B cell (primary cell): Measurements from ENCODE around the gene ABHD1. TPM values are rescaled to one million over a fixed set of nuclear protein-coding genes. Genes with fewer than 3 reads are reported as not detected.

Source experiments
- ATAC-seq: fragments of 200-7000 bp; cut with Tn5 transposase; one replicate; pipeline ENCODE4 v1.10.0; 2021; ENCODE audit warnings: low read depth, mild to moderate bottlenecking, moderate number of reproducible peaks, moderate library complexity
- CTCF ChIA-PET: fragments of 350-600 bp; sonication (Branson Sonifier 250); formaldehyde crosslinking; loops from one replicate; lab custom pipeline; 2021; ENCODE audit warnings: antibody characterized with exemption, inconsistent platforms; lab: Charles Lee
- POLR2A ChIA-PET: fragments of 350-600 bp; sonication (Branson Sonifier 250); formaldehyde crosslinking; loops from one replicate; lab custom pipeline; 2021; ENCODE audit warnings: antibody characterized with exemption; lab: Charles Lee
- DNase-seq: peaks from one replicate; pipeline ENCODE4 v3.0.0; 2013
- H2AFZ ChIP-seq: 2 replicates; pipeline ENCODE4 v1.6.1; 2012; ENCODE audit warnings: mild to moderate bottlenecking, low read depth, low read length; ENCODE audit not compliant: insufficient read depth, poor library complexity, severe bottlenecking
- H3K27ac ChIP-seq, 2 donors: 1 replicate in 1 of 2; 2 replicates in 1 of 2; pipeline ENCODE4 v1.5.1; 2012 to 2013; ENCODE audit warnings: low read length in 2 of 2, mild to moderate bottlenecking in 2 of 2, moderate library complexity in 1 of 2
- H3K27me3 ChIP-seq, 4 experiments: fragments of 200-600 bp in 1 of 4; sonication (generic) in 1 of 4; replicated peaks in 1 of 4; 1 replicate in 2 of 4; 2 replicates in 2 of 4; pipeline versions ENCODE4 v1.6.1 to v1.7.0; 2013 to 2016; ENCODE audit warnings: low read length in 3 of 4, mild to moderate bottlenecking in 2 of 4, mixed read lengths in 1 of 4, moderate library complexity in 1 of 4; ENCODE audit not compliant: insufficient read depth in 4 of 4, control insufficient read depth in 3 of 4; ENCODE audit errors: control extremely low read depth in 1 of 4
- H3K36me3 ChIP-seq, 2 experiments: replicated peaks in 1 of 2; 1 replicate in 1 of 2; 2 replicates in 1 of 2; pipeline versions ENCODE4 v1.6.1 to v1.7.1; 2013; ENCODE audit warnings: low read length in 1 of 2; ENCODE audit not compliant: insufficient read depth in 2 of 2, control insufficient read depth in 1 of 2; ENCODE audit errors: control extremely low read depth in 1 of 2, extremely low read depth in 1 of 2
- H3K4me1 ChIP-seq, 2 donors: fragments of 200-600 bp in 1 of 2; sonication (generic) in 1 of 2; 1 replicate in 1 of 2; 2 replicates in 1 of 2; pipeline versions ENCODE4 v1.5.1 to v1.6.1; 2013 to 2017; ENCODE audit warnings: low read length in 2 of 2; ENCODE audit not compliant: control insufficient read depth in 2 of 2, insufficient read depth in 2 of 2
- H3K4me2 ChIP-seq: replicated peaks from 2 replicates; pipeline ENCODE3; 2012; ENCODE audit warnings: mild to moderate bottlenecking, low read depth, low read length; ENCODE audit not compliant: poor library complexity, severe bottlenecking
- H3K4me3 ChIP-seq, 5 experiments: fragments of 200-600 bp in 1 of 5; sonication (generic) in 1 of 5; 1 replicate in 3 of 5; 2 replicates in 2 of 5; pipeline versions ENCODE4 v1.5.1 to v1.7.0; 2011 to 2016; ENCODE audit warnings: low read length in 4 of 5, mild to moderate bottlenecking in 4 of 5, low read depth in 2 of 5, control low read depth in 1 of 5, moderate library complexity in 1 of 5; ENCODE audit not compliant: insufficient read depth in 1 of 5; ENCODE audit errors: control extremely low read depth in 1 of 5, extremely low read depth in 1 of 5
- H3K79me2 ChIP-seq: fragments of 200-600 bp; sonication (generic); one replicate; pipeline ENCODE4 v1.6.0; 2016; ENCODE audit warnings: low read length; ENCODE audit not compliant: control insufficient read depth, insufficient read depth
- H3K9ac ChIP-seq: fragments of 200-600 bp; sonication (generic); 2 replicates; pipeline ENCODE4 v1.6.1; 2017; ENCODE audit warnings: mild to moderate bottlenecking, low read length, moderate library complexity
- H3K9me3 ChIP-seq, 3 donors: one replicate each; pipeline versions ENCODE4 v1.6.1 to v1.7.1; 2013; ENCODE audit warnings: low read length in 2 of 3; ENCODE audit not compliant: control insufficient read depth in 2 of 3, insufficient read depth in 1 of 3; ENCODE audit errors: control extremely low read depth in 1 of 3
- H4K20me1 ChIP-seq: 2 replicates; pipeline ENCODE4 v1.6.0; 2012; ENCODE audit warnings: mild to moderate bottlenecking, low read length; ENCODE audit not compliant: insufficient read depth, control insufficient read depth, poor library complexity, severe bottlenecking
- H3K27ac Mint-ChIP-seq: one replicate; pipeline ENCODE4 v1.8.0; 2021; ENCODE audit warnings: mixed read lengths
- H3K27me3 Mint-ChIP-seq: one replicate; pipeline ENCODE4 v1.8.0; 2021; ENCODE audit warnings: mixed read lengths
- H3K4me1 Mint-ChIP-seq: one replicate; pipeline ENCODE4 v1.8.0; 2021; ENCODE audit warnings: mixed read lengths
- H3K4me3 Mint-ChIP-seq: one replicate; pipeline ENCODE4 v1.8.0; 2021; ENCODE audit warnings: mixed read lengths
- H3K9me3 Mint-ChIP-seq: one replicate; pipeline ENCODE4 v1.8.0; 2022; ENCODE audit warnings: mixed read lengths; ENCODE audit not compliant: insufficient read depth
- EZH2 ChIP-seq: IDR thresholded peaks from 2 replicates; pipeline ENCODE4 v1.6.1; 2012; ENCODE audit warnings: borderline replicate concordance, low read depth, mild to moderate bottlenecking, moderate library complexity, low read length; ENCODE audit not compliant: insufficient read depth, poor library complexity, severe bottlenecking
- WGBS: methylation state at CpG from one replicate; pipeline ENCODE4 v1.1.5; 2013; ENCODE audit warnings: missing lambda C conversion rate; ENCODE audit not compliant: insufficient coverage; 5-methylcytosine and 5-hydroxymethylcytosine counted together
- intact Hi-C: fragments of 100-400 bp; cut with micrococcal nuclease; formaldehyde crosslinking; loops from one replicate; pipeline ENCODE4 v1.10.0; 2022
- polyA plus RNA-seq: library from polyadenylated mRNA; depleted of rRNA; stranded (reverse); fragments of >200 nt; gene quantifications from 2 replicates; pipeline ENCODE4 v1.2.3, GENCODE V29; 2012
- total RNA-seq, 2 donors: library from RNA; stranded (reverse); fragments of 120-200 nt in 1 of 2; gene quantifications; 1 replicate in 1 of 2; 2 replicates in 1 of 2; pipeline versions ENCODE4 v1.2.3 to v1.2.4, GENCODE V29; 2013 to 2022
- TF ChIP-seq, protein P1 (sequence below): fragments of 200-600 bp; IDR thresholded peaks from one replicate; pipeline ENCODE4 v1.8.0; 2022; ENCODE audit warnings: antibody characterized with exemption, mild to moderate bottlenecking

ABHD1 gene
- total and polyA plus RNA-seq, 2 donors (not counting 1 experiment from before 2014, with no cell fraction given): 1.5 to 2.7 TPM

DNA sequence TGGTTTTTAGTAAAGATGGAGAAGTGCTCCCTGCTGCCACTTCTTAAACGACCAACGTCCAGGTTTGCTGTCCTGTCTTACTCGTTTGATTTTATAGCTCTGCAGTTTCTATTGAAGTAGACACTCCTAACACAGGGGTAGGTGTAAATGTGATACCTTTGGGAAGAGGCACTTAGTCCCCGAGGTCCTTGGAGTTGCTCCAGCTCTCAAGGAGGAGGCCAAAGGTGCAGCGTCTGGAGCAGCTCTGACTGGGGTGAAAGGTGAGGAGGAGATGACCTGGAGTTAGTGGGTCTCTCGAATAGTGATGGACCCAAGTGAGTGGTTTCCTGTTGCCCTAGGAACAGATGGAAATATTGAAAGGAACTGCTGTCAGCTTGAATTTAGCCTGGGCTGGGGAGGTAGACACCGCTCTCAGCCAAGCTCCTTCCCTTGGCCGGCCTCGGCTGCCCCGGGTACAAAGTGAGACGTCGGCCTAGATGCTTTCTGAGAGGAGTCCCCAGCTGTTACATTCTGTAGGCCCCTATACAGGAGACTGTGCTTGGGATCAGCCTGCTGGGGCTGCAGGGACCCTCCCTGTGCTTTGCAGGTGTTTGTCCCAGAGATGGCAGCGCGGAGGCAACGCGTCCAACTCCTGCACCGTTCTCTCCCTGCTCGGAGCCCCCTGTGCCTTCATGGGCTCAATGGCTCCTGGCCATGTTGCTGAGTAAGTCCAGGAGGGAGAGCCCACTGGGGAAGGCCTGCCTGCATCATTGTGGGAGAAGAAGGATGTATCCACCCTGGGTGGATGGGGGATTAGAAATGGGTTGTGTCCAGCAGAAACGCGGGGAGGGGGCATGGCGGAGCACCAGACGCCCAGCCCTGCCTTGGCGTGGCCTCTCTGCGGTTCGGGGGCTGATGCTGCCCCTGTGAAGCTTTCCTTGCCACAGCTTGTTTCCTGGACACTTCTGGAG is 31.6 kb upstream of the ABHD1 start:
- Histone ChIP-seq H3K9me3 (no peaks in the 10 kb centered on the region), H3K36me3 (no peaks in the 10 kb centered on the region), H3K9ac (no peak overlapping the region), H3K4me1 (peaks cover 9 to 13% of the 10 kb centered on the region in 2 donors), H3K27me3 (no peaks in the 10 kb centered on the region), H2AFZ (no peak overlapping the region), H3K27ac (no peak overlapping the region), H4K20me1 (no peaks in the 10 kb centered on the region), H3K4me2 (no peak overlapping the region), H3K4me3 (no peak overlapping the region), H3K79me2 (peaks cover 3% of the 10 kb centered on the region)
- Mint-ChIP-seq H3K27ac (no peak overlapping the region), H3K9me3 (no peaks in the 10 kb centered on the region), H3K27me3 (no peaks in the 10 kb centered on the region), H3K4me1 (peaks cover 19% of the 10 kb centered on the region), H3K4me3 (no peak overlapping the region)
- TF ChIP-seq, protein P1, sequence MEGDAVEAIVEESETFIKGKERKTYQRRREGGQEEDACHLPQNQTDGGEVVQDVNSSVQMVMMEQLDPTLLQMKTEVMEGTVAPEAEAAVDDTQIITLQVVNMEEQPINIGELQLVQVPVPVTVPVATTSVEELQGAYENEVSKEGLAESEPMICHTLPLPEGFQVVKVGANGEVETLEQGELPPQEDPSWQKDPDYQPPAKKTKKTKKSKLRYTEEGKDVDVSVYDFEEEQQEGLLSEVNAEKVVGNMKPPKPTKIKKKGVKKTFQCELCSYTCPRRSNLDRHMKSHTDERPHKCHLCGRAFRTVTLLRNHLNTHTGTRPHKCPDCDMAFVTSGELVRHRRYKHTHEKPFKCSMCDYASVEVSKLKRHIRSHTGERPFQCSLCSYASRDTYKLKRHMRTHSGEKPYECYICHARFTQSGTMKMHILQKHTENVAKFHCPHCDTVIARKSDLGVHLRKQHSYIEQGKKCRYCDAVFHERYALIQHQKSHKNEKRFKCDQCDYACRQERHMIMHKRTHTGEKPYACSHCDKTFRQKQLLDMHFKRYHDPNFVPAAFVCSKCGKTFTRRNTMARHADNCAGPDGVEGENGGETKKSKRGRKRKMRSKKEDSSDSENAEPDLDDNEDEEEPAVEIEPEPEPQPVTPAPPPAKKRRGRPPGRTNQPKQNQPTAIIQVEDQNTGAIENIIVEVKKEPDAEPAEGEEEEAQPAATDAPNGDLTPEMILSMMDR: no peak
- TF ChIP-seq EZH2: no peak
- DNase-seq (no peak), ATAC-seq (no peak)
- ChIA-PET CTCF (interaction anchor here (1.5 kb wide), 1 partner anchor 10 kb away, joined by 4 read pairs; no protein-coding TSS in a partner anchor), POLR2A (no interaction called here)
- 86% methylated on average over 18 of the region's 25 CpGs for WGBS
- intact Hi-C loops: no loop called here
